IMR-90 (cell line): ENCODE measurements around the gene ZNF586. TPM values are rescaled to one million over a fixed set of nuclear protein-coding genes. Genes with fewer than 3 reads are reported as not detected.

Source experiments
- ATAC-seq: fragments of 200-7000 bp; cut with Tn5 transposase; 2 replicates; pipeline ENCODE4 v1.9.1; 2020; ENCODE audit warnings: low read depth, mild to moderate bottlenecking, moderate library complexity
- BruUV-seq: library from RNA; stranded (reverse); fragments of 400-500 nt; replicated peaks from 2 replicates; lab custom pipeline; 2021; lab: Mats Ljungman, UMichigan
- CTCF ChIA-PET: fragments of 300-600 bp; formaldehyde crosslinking; extraction: SDS; loops from one replicate; lab custom pipeline; 2021; ENCODE audit warnings: antibody characterized with exemption; lab: Yijun Ruan, JAX
- POLR2A ChIA-PET: fragments of 300-600 bp; sonication (Branson Sonifier 250); formaldehyde crosslinking; loops from one replicate; lab custom pipeline; 2022; ENCODE audit warnings: antibody characterized with exemption; ENCODE audit not compliant: unreplicated experiment; lab: Charles Lee
- DNase-seq: peaks from one replicate; pipeline ENCODE4 v3.0.0; 2013
- H2AFZ ChIP-seq: replicated peaks from 2 replicates; pipeline ENCODE3; 2013; ENCODE audit warnings: low read length, mild to moderate bottlenecking; ENCODE audit not compliant: poor library complexity
- H2AK5ac ChIP-seq: 2 replicates; pipeline ENCODE4 v1.6.1; 2013; ENCODE audit warnings: low read depth, low read length, inconsistent platforms
- H2AK9ac ChIP-seq: replicated peaks from 2 replicates; pipeline ENCODE3; 2013; ENCODE audit warnings: mild to moderate bottlenecking, low read depth, low read length, moderate library complexity; ENCODE audit not compliant: poor library complexity
- H2BK120ac ChIP-seq: 2 replicates; pipeline ENCODE4 v1.6.1; 2013; ENCODE audit warnings: low read depth, low read length, inconsistent platforms
- H2BK15ac ChIP-seq: 3 replicates; pipeline ENCODE4 v1.6.1; 2013; ENCODE audit warnings: low read depth, low read length, inconsistent platforms
- H2BK20ac ChIP-seq: 2 replicates; pipeline ENCODE4 v1.6.1; 2013; ENCODE audit warnings: low read depth, mild to moderate bottlenecking, inconsistent platforms, low read length, moderate library complexity
- H2BK5ac ChIP-seq: 2 replicates; pipeline ENCODE4 v1.6.1; 2013; ENCODE audit warnings: mild to moderate bottlenecking, low read depth, low read length, inconsistent platforms; ENCODE audit not compliant: poor library complexity, severe bottlenecking
- H3K14ac ChIP-seq: replicated peaks from 2 replicates; pipeline ENCODE4 v1.6.1; 2013; ENCODE audit warnings: low read depth, low read length, inconsistent platforms
- H3K18ac ChIP-seq: 2 replicates; pipeline ENCODE4 v1.6.1; 2013; ENCODE audit warnings: low read depth, low read length, control low read depth
- H3K23ac ChIP-seq: 2 replicates; pipeline ENCODE4 v1.6.1; 2013; ENCODE audit warnings: low read depth, low read length, inconsistent platforms
- H3K27ac ChIP-seq: 2 replicates; pipeline ENCODE4 v1.5.1; 2013; ENCODE audit warnings: mild to moderate bottlenecking, control low read depth, low read length; ENCODE audit not compliant: insufficient read depth
- H3K27me3 ChIP-seq: 2 replicates; pipeline ENCODE4 v1.6.1; 2013; ENCODE audit warnings: low read length; ENCODE audit not compliant: control insufficient read depth, insufficient read depth
- H3K36me3 ChIP-seq: 2 replicates; pipeline ENCODE4 v1.6.1; 2013; ENCODE audit warnings: low read length, mixed read lengths; ENCODE audit not compliant: control insufficient read depth, insufficient read depth
- H3K4ac ChIP-seq: 2 replicates; pipeline ENCODE4 v1.6.1; 2013; ENCODE audit warnings: low read depth, low read length, inconsistent platforms
- H3K4me1 ChIP-seq: 2 replicates; pipeline ENCODE4 v1.6.1; 2013; ENCODE audit warnings: low read length, mixed read lengths; ENCODE audit not compliant: control insufficient read depth, insufficient read depth
- H3K4me2 ChIP-seq: 2 replicates; pipeline ENCODE4 v1.6.1; 2013; ENCODE audit warnings: low read depth, mild to moderate bottlenecking, control low read depth, low read length, moderate library complexity
- H3K4me3 ChIP-seq: 2 replicates; pipeline ENCODE4 v1.5.1; 2013; ENCODE audit warnings: low read depth, mild to moderate bottlenecking, control low read depth, low read length, moderate library complexity; ENCODE audit not compliant: insufficient read depth
- H3K56ac ChIP-seq: 2 replicates; pipeline ENCODE4 v1.6.1; 2013; ENCODE audit warnings: low read length, inconsistent platforms; ENCODE audit not compliant: insufficient read depth; ENCODE audit errors: extremely low read depth
- H3K79me1 ChIP-seq, 2 experiments: 2 replicates each; pipeline ENCODE4 v1.6.1; 2013; ENCODE audit warnings: low read length in 2 of 2, inconsistent platforms in 1 of 2, low read depth in 1 of 2
- H3K9ac ChIP-seq: 2 replicates; pipeline ENCODE4 v1.6.1; 2013; ENCODE audit warnings: low read depth, low read length, control low read depth
- H3K9me1 ChIP-seq: 2 replicates; pipeline ENCODE4 v1.6.1; 2013; ENCODE audit warnings: low read length, inconsistent platforms; ENCODE audit not compliant: insufficient read depth
- H3K9me3 ChIP-seq: 2 replicates; pipeline ENCODE4 v1.6.1; 2013; ENCODE audit warnings: low read length; ENCODE audit not compliant: control insufficient read depth, insufficient read depth
- H4K20me1 ChIP-seq: 2 replicates; pipeline ENCODE4 v1.6.1; 2013; ENCODE audit warnings: low read length, inconsistent platforms; ENCODE audit not compliant: insufficient read depth
- H4K5ac ChIP-seq: 2 replicates; pipeline ENCODE4 v1.6.1; 2013; ENCODE audit warnings: mild to moderate bottlenecking, low read depth, low read length, control low read depth
- H4K8ac ChIP-seq, 2 experiments: 2 replicates each; pipeline ENCODE4 v1.6.1; 2013; ENCODE audit warnings: low read depth in 2 of 2, low read length in 2 of 2, control low read depth in 1 of 2, inconsistent platforms in 1 of 2
- H4K91ac ChIP-seq: 2 replicates; pipeline ENCODE4 v1.6.1; 2013; ENCODE audit warnings: low read depth, low read length, inconsistent platforms; ENCODE audit not compliant: insufficient read depth
- MAZ ChIP-seq: IDR thresholded peaks from 2 replicates; pipeline ENCODE4 v1.6.1; 2012; ENCODE audit warnings: low read depth, mild to moderate bottlenecking, low read length, improper control_type of control experiment, moderate library complexity, borderline replicate concordance
- WGBS, 2 experiments: methylation state at CpG; one replicate each; pipeline versions ENCODE4 v1.1.5 to v1.1.7; 2013; ENCODE audit warnings: missing lambda C conversion rate in 2 of 2; ENCODE audit not compliant: insufficient read length in 1 of 2; ENCODE audit errors: extremely low coverage in 2 of 2; 5-methylcytosine and 5-hydroxymethylcytosine counted together
- dilution Hi-C: fragments of 300-500 bp; cut with HindIII; formaldehyde crosslinking; loops from one replicate; pipeline ENCODE4 v1.14.3; 2018; ENCODE audit warnings: low sequenced_read_pairs; ENCODE audit not compliant: unreplicated experiment
- in situ Hi-C: fragments of 300-500 bp; cut with MboI; formaldehyde crosslinking; loops from 3 replicates; pipeline ENCODE4 v1.14.3; 2019; ENCODE audit warnings: low sequenced_read_pairs, inconsistent platforms, mixed read lengths
- intact Hi-C: fragments of 100-400 bp; cut with micrococcal nuclease; formaldehyde crosslinking; loops from 2 replicates; pipeline ENCODE4 v1.10.0; 2022
- polyA plus RNA-seq, 3 experiments: library from polyadenylated mRNA; depleted of rRNA; stranded (reverse); fragments of >200 nt; gene quantifications; 2 replicates each; pipeline ENCODE4 v1.2.3, GENCODE V29; 2012; ENCODE audit warnings: low replicate concordance in 1 of 3
- total RNA-seq: library from RNA; depleted of rRNA; stranded (reverse); fragments of >200 nt; gene quantifications from 2 replicates; pipeline ENCODE4 v1.2.3, GENCODE V29; 2012

The ZNF586 gene
- total and polyA plus RNA-seq, 2 of the 4 experiments (the other 2 are of a cell fraction): 5.6 to 18.6 TPM

- Histone ChIP-seq H4K20me1 (no peaks in the 10 kb centered on the region), H3K4me3 (no peak overlapping the region), H3K18ac (no peak overlapping the region), H2AFZ (no peak overlapping the region), H3K36me3 (peaks cover 73% of the 10 kb centered on the region), H3K23ac (no peak overlapping the region), H2BK20ac (no peak overlapping the region), H2BK120ac (no peak overlapping the region), H3K56ac (no peak overlapping the region), H3K4ac (no peak overlapping the region), H3K79me1 (peaks cover 32 to 35% of the 10 kb centered on the region in 2 experiments), H2AK9ac (no peak overlapping the region), H3K14ac (no peak overlapping the region), H3K9ac (no peak overlapping the region), H3K27me3 (no peaks in the 10 kb centered on the region), H3K9me3 (peaks cover 49% of the 10 kb centered on the region), H2BK5ac (no peak overlapping the region), H2BK15ac (no peak overlapping the region), H2AK5ac (no peak overlapping the region), H3K27ac (no peak overlapping the region), H3K9me1 (no peaks in the 10 kb centered on the region), H4K91ac (no peak overlapping the region), H3K4me1 (no peaks in the 10 kb centered on the region), H4K5ac (no peak overlapping the region), H4K8ac (no peak overlapping the region), H3K4me2 (no peak overlapping the region)
- in situ Hi-C loops (no loop called here), intact Hi-C loops (no loop called here), dilution Hi-C loops (no loop called here)
- BruUV-seq: no TSS peak
- DNase-seq (no peak), ATAC-seq (no peak)
- TF ChIP-seq MAZ: no peak
- CTCF ChIA-PET: no interaction called here
- 100% methylated on average over 1 of the region's 10 CpGs; no CpG with 5 or more reads in 1 of the 2 experiments for WGBS, 2 experiments
- POLR2A ChIA-PET: no interaction called here
Measured at GRCh38 chr19:57754091-57754673, 15.3 kb upstream of the ZNF586 start.
